Peyer's patch (tissue), 4 donors: ENCODE measurements around the gene ARRB2.

Source experiments
- CTCF ChIP-seq, 6 experiments: fragments of 450-650 bp in 4 of 6; fragments of 200-600 bp in 2 of 6; sonication (generic) in 1 of 6; IDR thresholded peaks; one replicate each; pipeline ENCODE4 v1.5.1; 2017 to 2019; ENCODE audit warnings: antibody characterized with exemption in 6 of 6, mild to moderate bottlenecking in 3 of 6, moderate library complexity in 1 of 6
- POLR2A ChIP-seq, 2 donors: fragments of 450-650 bp; IDR thresholded peaks; one replicate each; pipeline ENCODE4 v1.5.1; 2017; ENCODE audit warnings: antibody characterized with exemption in 2 of 2, mild to moderate bottlenecking in 2 of 2, moderate library complexity in 2 of 2

GRCh38 chr17:4735876-4736651 is 25.6 kb downstream of the ARRB2 start:
- TF ChIP-seq CTCF (IDR thresholded peaks at IDR 0.05) (no peak), POLR2A (IDR thresholded peaks at IDR 0.05) (no peak)
